HG03139 (cell line): Measurements from ENCODE around the gene TMUB1.
A peak's percentile ranks its signal among the peaks of the same experiment; 100 is the strongest.
"Not testable (repeated sequence)": the region's sequence is repeated elsewhere in the genome, so short reads cannot be mapped to it uniquely, and the experiment has no call there.

Source experiments
- ATAC-seq: cut with Tn5 transposase; IDR thresholded peaks from one replicate; pipeline ENCODE4 v1.9.1; 2021; ENCODE audit not compliant: unreplicated experiment

TMUB1 gene

GRCh38 chr7:151057506-151057988, 25.7 kb downstream of the TMUB1 start, which contains the start of gene CDK5:
Gene CDK5, minus strand, starts transcription at chr7:151057897. Its CDS starts 49 bp downstream, at chr7:151057848.
- peak; percentile 6 for ATAC-seq

DNA sequence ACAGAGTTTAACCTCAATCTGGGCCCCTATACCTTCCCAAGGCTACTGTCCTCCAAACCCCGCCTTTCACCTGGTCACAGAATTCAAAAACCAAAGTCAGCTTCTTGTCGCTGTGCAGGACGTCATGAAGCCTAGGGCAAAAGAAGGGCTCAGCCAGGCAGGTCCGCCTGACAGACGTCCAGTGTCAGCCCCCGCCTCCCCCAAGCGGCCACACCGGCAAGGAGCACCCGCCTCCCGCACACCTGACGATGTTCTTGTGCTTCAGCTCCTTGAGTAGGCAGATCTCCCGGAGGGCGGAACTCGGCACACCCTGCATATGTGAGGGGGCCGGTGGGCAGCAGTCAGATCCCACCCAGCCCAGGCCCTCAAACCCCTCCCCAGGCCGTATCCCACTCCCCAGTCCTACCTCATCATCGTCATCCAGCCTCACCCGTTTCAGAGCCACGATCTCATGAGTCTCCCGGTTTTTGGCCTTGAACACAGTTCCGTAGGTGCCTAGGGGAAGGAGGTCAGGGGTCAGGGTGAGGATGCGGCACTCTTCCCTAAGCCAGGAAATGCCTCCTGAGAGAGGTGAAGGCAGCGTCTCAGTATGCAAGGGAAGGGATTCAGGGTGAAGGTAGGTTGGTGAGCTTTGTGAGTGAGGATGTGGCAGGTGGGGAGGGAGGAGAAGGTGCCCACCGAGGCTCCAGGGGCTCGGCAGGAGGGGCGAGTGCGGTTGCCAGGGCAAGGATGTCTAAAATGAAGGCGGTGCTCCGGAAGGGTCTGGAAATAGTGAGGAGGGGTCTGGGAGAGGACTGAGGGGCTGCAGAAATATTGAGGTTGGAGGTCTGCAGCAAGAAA, 26.4 kb downstream of the TMUB1 start:
- no peak for ATAC-seq

DNA sequence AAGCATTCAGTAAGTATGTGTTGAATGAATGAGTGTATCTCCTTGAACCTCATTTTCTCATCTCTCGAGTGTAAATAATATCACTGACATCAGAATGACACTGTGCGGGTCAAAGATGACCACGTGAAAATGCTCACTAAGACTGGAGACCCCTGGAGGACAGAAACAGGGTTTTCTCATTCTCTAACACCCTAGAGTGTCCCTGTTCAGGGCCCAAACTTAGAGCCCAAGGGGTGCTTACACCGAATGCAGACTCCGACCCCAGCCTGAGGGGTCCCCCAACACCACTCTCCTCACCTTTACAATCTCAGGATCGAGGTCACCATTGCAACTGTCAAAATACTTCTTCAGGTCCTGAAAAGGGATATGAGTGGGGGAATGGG, 27.0 kb downstream of the TMUB1 start:
- ATAC-seq = no peak

- no peak for ATAC-seq
Observed at GRCh38 chr7:151053751-151054150, 29.5 kb downstream of the TMUB1 start.

DNA sequence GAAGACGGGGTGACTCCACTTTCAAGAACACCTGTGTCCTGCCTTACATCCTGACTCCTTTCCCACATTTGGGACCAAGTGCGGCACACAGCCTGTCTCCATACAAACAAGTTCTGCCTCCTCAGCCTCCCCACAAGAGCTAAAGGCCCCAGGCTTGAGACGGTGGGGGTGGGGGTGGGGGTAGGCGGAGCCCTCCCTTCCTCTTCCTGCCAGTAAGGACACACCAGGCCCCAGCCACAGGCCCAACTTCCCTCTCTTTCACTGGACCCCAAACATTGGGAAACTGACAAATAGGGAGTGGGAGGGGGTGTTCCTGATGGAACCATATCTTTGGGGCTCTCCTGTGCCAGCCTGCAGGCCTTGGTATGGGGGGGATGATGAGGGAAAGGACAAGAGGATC, 30.2 kb downstream of the TMUB1 start:
- no peak for ATAC-seq

GRCh38 chr7:151051108-151051507, 32.2 kb downstream of the TMUB1 start:
- no peak for ATAC-seq

DNA sequence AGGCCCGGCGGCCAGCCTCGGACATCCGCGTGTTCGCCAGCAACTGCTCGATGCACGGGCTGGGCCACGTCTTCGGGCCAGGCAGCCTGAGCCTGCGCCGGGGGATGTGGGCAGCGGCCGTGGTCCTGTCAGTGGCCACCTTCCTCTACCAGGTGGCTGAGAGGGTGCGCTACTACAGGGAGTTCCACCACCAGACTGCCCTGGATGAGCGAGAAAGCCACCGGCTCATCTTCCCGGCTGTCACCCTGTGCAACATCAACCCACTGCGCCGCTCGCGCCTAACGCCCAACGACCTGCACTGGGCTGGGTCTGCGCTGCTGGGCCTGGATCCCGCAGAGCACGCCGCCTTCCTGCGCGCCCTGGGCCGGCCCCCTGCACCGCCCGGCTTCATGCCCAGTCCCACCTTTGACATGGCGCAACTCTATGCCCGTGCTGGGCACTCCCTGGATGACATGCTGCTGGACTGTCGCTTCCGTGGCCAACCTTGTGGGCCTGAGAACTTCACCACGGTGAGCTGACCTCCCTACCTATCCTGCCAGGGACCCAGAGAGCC, 34.3 kb downstream of the TMUB1 start:
- no peak for ATAC-seq

GRCh38 chr7:151047976-151048815, 35.1 kb downstream of the TMUB1 start, which contains the start of gene ASIC3:
Gene ASIC3, plus strand, starts transcription at chr7:151048531. Its CDS starts 355 bp downstream, at chr7:151048886.
- no peak for ATAC-seq

- no peak for ATAC-seq
Observed at GRCh38 chr7:151046603-151047573, 36.4 kb downstream of the TMUB1 start.

GRCh38 chr7:151045967-151046366, 37.3 kb downstream of the TMUB1 start:
- no peak for ATAC-seq

GRCh38 chr7:151045262-151045661, 38.0 kb downstream of the TMUB1 start:
- no peak for ATAC-seq

- no peak for ATAC-seq
Observed at GRCh38 chr7:151043959-151044358, 39.3 kb downstream of the TMUB1 start.

DNA sequence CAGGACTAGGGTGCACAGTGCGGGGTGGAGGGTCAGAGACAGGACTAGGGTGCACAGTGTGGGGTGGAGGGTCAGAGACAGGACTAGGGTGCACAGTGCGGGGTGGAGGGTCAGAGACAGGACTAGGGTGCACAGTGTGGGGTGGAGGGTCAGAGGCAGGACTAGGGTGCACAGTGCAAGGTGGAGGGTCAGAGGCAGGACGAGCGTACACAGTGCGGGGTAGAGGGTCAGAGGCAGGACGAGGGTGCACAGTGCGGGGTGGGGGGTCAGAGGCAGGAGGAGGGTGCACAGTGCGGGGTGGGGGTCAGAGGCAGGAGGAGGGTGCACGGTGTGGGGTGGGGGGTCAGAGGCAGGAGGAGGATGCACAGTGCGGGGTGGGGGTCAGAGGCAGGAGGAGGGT, 39.8 kb downstream of the TMUB1 start:
- not testable (repeated sequence) for ATAC-seq

DNA sequence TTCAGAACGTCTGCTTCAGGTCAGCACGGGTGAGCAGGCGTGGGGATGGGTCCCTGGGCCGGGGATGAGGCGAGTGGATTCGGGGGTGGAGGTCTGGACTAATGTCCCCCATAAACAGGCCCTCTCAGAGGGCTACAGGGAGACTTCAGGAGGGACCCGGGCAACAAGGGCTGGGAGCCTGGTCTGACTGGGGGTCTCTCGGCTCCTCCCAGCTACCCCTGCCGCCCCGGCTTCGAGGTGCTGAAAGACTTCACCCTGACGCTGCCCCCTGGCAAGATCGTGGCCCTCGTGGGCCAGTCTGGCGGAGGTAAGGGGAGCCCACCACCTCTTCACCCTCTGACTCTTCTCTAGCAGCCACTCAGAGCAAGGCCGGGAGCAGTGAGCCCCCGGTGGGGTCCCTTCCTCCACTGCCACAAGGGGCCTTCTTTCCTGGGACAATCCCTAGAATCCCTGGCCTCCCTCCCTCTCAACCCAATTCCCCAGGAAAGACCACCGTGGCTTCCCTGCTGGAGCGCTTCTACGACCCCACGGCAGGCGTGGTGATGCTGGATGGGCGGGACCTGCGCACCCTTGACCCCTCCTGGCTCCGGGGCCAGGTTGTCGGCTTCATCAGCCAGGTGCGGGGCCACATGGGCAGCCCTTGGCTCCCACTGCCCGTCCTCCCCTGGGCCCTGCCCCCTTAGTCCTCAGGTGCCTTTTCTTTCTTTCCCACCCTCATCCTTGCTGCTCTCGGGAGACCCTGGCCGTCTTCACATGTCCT, 42.5 kb downstream of the TMUB1 start:
- ATAC-seq = no peak

DNA sequence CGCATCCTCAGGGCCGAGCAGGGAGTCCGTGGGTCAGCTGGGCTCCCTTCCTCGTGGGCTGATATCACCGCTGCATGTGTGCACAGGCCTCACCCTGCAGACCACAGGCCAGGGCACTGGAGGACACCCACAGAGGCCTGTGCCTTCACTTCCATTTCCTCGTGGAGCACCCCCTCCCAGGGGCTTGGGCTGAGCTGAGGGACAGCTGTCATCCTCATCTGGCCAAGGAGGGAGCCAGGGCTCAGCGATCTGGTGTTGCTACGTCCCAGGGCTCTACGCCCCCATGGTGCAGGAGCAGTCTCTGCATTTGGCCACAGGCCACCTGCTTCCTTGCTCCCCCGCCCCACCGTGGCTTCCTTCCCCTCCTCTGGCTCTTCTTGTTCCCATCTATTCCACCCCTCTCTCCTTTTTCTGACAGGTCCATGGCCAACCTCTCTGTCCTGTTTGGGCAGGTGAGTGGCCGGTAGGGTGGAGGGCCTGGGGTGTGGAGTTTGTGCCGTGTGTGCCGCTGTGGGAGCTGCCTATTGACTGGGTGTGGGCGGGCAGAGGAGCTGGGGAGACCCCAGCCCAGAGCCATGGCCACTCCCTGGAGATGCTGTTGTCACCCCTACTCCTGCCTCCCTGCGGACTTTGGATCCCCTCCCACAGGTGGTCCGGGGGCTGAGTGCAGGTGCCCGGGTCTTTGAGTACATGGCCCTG, 43.3 kb downstream of the TMUB1 start:
- no peak for ATAC-seq

- ATAC-seq = no peak
Observed at GRCh38 chr7:151038951-151039849, 44.1 kb downstream of the TMUB1 start.

DNA sequence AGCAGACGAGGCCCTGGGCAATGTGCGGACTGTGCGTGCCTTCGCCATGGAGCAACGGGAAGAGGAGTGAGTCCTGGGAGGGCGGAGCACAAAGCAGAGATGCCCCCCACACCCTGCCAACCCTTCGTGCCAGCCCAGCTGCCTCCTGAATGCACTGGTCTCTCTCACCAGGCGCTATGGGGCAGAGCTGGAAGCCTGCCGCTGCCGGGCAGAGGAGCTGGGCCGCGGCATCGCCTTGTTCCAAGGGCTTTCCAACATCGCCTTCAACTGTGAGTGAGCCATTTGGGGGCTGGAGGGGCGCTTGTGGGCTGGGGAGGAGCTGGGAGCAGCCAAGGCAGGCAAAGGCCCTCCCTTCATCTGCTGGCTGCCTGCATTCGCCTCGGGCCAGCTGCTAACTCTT, 47.4 kb downstream of the TMUB1 start:
- ATAC-seq = no peak
